Activated T-helper 2 cell treated with anti-CD3 and anti-CD28 coated beads, Interferon-gamma antibody, Interleukin-2, Interleukin-4, amounts not matched to agents 10 μg/mL and 5 μg/mL and 100 μg/mL, durations not matched to agents 14 hours and 24 hours and 36 hours (primary cell): ENCODE data around the gene RADIL. TPM values are rescaled to one million over a fixed set of nuclear protein-coding genes. Genes with fewer than 3 reads are reported as not detected.

Experiments
- DNase-seq: peaks from one replicate; pipeline ENCODE4 v3.0.0; 2021; ENCODE audit warnings: low spot score
- H3K27ac Mint-ChIP-seq: one replicate; pipeline ENCODE4 v1.8.0; 2021; ENCODE audit warnings: mixed read lengths
- H3K27me3 Mint-ChIP-seq: one replicate; pipeline ENCODE4 v1.8.0; 2021; ENCODE audit warnings: low read depth, mixed read lengths
- H3K36me3 Mint-ChIP-seq: one replicate; pipeline ENCODE4 v1.8.0; 2021; ENCODE audit warnings: low read depth, mixed read lengths
- H3K4me1 Mint-ChIP-seq: one replicate; pipeline ENCODE4 v1.8.0; 2021; ENCODE audit warnings: low read depth, mixed read lengths
- H3K4me3 Mint-ChIP-seq: one replicate; pipeline ENCODE4 v1.8.0; 2021; ENCODE audit warnings: low read depth, mild to moderate bottlenecking, moderate library complexity, mixed read lengths
- H3K9me3 Mint-ChIP-seq: one replicate; pipeline ENCODE4 v1.8.0; 2021; ENCODE audit warnings: mixed read lengths
- intact Hi-C: fragments of 100-400 bp; cut with micrococcal nuclease; formaldehyde crosslinking; loops from one replicate; pipeline ENCODE4 v1.15.1; 2023
- total RNA-seq: library from RNA; stranded (reverse); gene quantifications from 2 replicates; pipeline ENCODE4 v1.2.3, GENCODE V29; 2022

Gene RADIL
- total RNA-seq, 1 donor from 2014 or later: 0.16 TPM

DNA sequence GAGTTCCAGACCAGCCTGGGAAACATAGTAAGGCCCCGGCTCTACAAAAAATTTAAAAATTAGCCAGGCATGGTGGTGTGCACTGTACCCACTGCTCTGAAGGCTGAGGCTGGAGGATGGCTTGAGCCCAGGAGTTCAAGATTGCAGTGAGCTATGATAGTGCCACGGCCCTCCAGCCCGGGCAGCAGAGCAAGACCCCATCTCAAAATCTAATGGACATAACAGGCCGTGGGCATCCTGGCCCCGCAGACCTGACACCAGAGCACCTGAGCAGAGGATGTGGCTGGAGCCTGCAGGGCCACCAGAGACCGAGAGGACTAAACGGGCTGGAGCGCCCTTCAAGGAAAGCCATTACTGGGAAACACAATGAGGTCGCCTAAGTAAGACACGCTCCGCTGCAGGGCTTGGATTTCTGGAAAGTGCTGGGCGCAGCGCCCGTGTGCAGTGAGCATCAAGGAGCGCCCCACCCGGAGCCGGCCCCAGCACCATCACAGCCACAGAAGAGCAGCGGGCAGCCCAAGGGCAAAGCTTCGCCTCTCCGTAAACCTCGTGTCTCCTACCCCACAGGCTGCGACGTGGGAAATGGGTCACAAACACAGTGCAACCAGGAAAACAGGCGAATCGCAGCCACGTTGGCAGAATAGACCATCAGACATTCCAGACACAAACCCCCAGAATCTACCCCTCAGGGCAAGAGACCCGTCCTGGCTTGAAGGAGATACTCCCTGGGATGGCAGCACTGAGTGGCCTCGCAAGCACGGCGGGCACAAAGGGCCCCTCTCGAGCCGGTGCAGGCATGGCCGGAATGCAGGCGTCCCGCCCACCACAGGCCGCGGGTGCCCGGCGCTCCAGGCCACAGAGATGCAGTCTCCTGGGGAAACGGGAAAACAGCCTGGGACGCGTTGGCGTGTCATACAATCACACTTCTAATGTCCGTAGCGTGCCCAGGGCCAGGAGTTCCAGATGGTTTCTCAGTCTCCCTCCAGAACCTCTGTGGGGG lies 4.9 kb downstream of the RADIL start:
- intact Hi-C loops: no loop called here
- H3K4me3 Mint-ChIP-seq: no peak overlapping the region
- H3K27ac Mint-ChIP-seq: no peak overlapping the region
- peaks cover 4% of the 10 kb centered on the region for H3K4me1 Mint-ChIP-seq
- no peaks in the 10 kb centered on the region for H3K36me3 Mint-ChIP-seq
- DNase-seq: no peak
- H3K9me3 Mint-ChIP-seq: no peaks in the 10 kb centered on the region
- H3K27me3 Mint-ChIP-seq: peaks cover 15% of the 10 kb centered on the region

DNA sequence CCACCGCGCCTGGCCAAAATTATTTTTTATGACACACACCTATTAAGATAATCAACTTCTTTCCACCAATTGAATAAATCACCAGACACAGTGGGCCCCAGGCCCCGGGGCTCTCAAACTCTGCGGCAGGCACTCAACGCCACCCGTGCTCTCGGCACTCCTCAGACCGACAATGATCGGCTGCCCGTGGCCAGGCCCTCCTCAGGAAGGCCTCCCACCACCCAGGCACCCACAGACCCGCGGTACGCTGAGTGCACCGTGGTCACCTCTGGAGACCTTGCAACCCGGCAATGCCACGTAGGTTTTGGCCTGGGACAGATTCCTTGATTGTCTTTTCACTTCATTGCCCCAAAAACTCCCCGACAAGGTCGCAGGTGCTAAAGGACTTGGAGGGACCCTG lies 6.9 kb downstream of the RADIL start:
- no peaks in the 10 kb centered on the region for H3K9me3 Mint-ChIP-seq
- DNase-seq: no peak
- no peak overlapping the region for H3K27ac Mint-ChIP-seq
- intact Hi-C loops: no loop called here
- peaks cover 2% of the 10 kb centered on the region for H3K27me3 Mint-ChIP-seq
- no peak overlapping the region for H3K4me3 Mint-ChIP-seq
- no peaks in the 10 kb centered on the region for H3K4me1 Mint-ChIP-seq
- no peaks in the 10 kb centered on the region for H3K36me3 Mint-ChIP-seq

DNA sequence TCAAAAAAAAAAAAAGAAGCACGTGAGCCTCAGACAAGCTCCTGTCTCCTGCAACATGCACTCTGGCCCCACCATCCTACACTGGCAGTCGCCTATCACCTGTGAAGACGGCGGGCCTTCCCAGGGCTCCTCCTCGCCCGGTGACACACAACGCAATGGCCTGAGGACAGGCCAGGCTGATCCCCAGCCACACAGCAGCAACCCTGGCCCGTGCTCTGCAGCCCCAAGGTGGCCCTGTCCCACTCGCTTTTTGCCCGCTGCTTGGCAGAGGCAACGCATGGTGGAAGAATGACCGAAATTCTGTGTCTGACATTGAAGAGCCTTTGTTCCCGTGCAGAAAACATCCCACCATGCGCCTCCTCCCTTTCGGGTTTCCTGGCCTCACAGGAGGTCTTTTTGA lies 8.1 kb downstream of the RADIL start:
- Mint-ChIP-seq H3K36me3 (no peaks in the 10 kb centered on the region), H3K4me1 (peaks cover 2% of the 10 kb centered on the region), H3K27me3 (peaks cover 6% of the 10 kb centered on the region), H3K9me3 (no peaks in the 10 kb centered on the region), H3K27ac (no peak overlapping the region), H3K4me3 (no peak overlapping the region)
- intact Hi-C loops: no loop called here
- DNase-seq: no peak

- Mint-ChIP-seq H3K27me3 (peaks cover 9% of the 10 kb centered on the region), H3K4me1 (peaks cover 2% of the 10 kb centered on the region), H3K36me3 (no peaks in the 10 kb centered on the region), H3K4me3 (no peak overlapping the region), H3K9me3 (no peaks in the 10 kb centered on the region), H3K27ac (no peak overlapping the region)
- DNase-seq: no peak
- intact Hi-C loops: no loop called here
Measured at GRCh38 chr7:4873071-4873944, 10.2 kb downstream of the RADIL start.

- Mint-ChIP-seq H3K27ac (no peak overlapping the region), H3K27me3 (peaks cover 9% of the 10 kb centered on the region), H3K4me3 (no peak overlapping the region), H3K9me3 (no peaks in the 10 kb centered on the region), H3K36me3 (no peaks in the 10 kb centered on the region), H3K4me1 (peaks cover 2% of the 10 kb centered on the region)
- intact Hi-C loops: no loop called here
- no peak for DNase-seq
Measured at GRCh38 chr7:4871930-4872675, 11.4 kb downstream of the RADIL start.

GRCh38 chr7:4871056-4871680 lies 12.3 kb downstream of the RADIL start:
- Mint-ChIP-seq H3K36me3 (no peaks in the 10 kb centered on the region), H3K27me3 (peaks cover 9% of the 10 kb centered on the region), H3K9me3 (no peaks in the 10 kb centered on the region), H3K27ac (no peak overlapping the region), H3K4me3 (no peak overlapping the region), H3K4me1 (peaks cover 2% of the 10 kb centered on the region)
- no peak for DNase-seq
- intact Hi-C loops: no loop called here

DNA sequence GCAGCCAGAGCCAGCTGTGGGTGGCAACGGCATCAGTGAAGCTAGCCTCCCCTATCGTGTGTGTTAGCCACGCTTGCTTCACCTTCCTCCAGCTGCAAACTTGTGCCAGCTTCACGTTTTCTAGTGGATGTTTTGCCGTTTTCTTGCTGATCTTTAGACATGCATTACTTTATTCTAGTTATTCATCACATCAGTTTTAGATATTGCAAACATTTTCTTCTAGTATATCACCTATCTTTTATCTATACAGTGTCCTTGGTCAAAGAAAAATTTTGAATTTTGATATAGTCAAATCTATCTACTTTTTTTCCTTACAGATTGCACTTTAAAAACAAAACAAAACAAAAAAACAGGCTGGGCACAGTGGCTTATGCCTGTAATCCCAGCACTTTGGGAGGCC lies 15.0 kb downstream of the RADIL start:
- H3K4me1 Mint-ChIP-seq: peaks cover 2% of the 10 kb centered on the region
- no peak overlapping the region for H3K27ac Mint-ChIP-seq
- no peaks in the 10 kb centered on the region for H3K9me3 Mint-ChIP-seq
- no peak overlapping the region for H3K4me3 Mint-ChIP-seq
- no peak for DNase-seq
- intact Hi-C loops: no loop called here
- peaks cover 24% of the 10 kb centered on the region for H3K27me3 Mint-ChIP-seq
- H3K36me3 Mint-ChIP-seq: no peaks in the 10 kb centered on the region

DNA sequence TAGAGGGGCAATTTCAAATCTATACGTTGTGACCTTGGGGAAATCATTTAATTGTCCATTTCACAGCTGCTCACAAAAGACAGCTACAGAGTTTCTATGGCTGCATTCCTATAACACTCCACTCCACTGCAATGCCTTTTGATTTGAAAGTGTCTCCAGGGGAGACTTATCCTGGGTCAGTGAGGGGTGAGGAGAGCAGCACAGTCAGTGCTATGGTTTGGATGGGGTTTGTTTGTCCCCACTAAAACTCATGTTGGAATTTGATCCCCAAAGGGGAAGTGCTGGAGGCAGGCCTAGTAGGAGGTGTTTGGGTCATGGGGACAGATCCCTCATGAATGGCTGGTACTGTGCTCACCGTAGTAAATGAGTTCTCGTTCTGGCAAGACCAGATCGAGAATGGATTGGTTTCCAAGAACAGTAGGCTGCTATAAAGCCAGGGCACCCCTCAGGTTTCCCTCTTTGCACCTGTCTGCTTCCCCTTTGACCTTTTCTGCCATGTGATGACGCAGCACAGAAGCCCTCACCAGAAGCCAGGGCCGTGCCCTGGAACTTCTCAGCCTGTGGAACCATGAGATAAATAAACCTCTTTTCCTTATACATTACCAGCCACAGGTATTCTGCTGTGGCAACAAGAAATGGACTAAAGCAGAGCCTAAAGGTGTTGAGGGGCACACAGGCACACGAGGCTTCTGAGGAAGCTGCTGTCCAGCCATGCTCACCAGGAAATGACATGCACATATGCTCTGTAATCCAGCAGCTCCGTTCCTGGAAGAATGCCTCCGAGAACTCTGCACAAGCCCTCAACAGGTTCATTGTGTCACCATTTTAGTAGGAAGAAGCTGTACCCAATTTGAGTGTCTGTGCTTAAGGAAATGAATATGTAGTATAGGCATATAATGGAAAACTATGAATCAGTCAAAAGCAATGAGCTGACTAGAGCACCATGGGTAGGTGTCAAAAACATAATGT lies 16.7 kb downstream of the RADIL start:
- H3K36me3 Mint-ChIP-seq: no peaks in the 10 kb centered on the region
- H3K27me3 Mint-ChIP-seq: peaks cover 36% of the 10 kb centered on the region
- no peak overlapping the region for H3K4me3 Mint-ChIP-seq
- H3K27ac Mint-ChIP-seq: no peak overlapping the region
- peaks cover 6% of the 10 kb centered on the region for H3K9me3 Mint-ChIP-seq
- peaks cover 2% of the 10 kb centered on the region for H3K4me1 Mint-ChIP-seq
- intact Hi-C loops: no loop called here
- no peak for DNase-seq

- Mint-ChIP-seq H3K36me3 (no peaks in the 10 kb centered on the region), H3K27ac (no peak overlapping the region), H3K27me3 (peaks cover 52% of the 10 kb centered on the region), H3K4me3 (no peak overlapping the region), H3K9me3 (peaks cover 9% of the 10 kb centered on the region), H3K4me1 (no peaks in the 10 kb centered on the region)
- DNase-seq: no peak
- intact Hi-C loops: no loop called here
Measured at GRCh38 chr7:4862156-4862555, 21.4 kb downstream of the RADIL start.

GRCh38 chr7:4861673-4862072 lies 21.8 kb downstream of the RADIL start, which contains the start of gene PAPOLB:
PAPOLB (minus strand) TSS chr7:4862030; CDS start chr7:4861810, 220 bp downstream.
- no peak for DNase-seq
- Mint-ChIP-seq H3K9me3 (peaks cover 9% of the 10 kb centered on the region), H3K4me1 (no peaks in the 10 kb centered on the region), H3K36me3 (no peaks in the 10 kb centered on the region), H3K27me3 (peaks cover 54% of the 10 kb centered on the region), H3K4me3 (no peak within 1 kb of the TSS), H3K27ac (no peak within 1 kb of the TSS)
- intact Hi-C loops: no loop called here

- Mint-ChIP-seq H3K4me1 (no peaks in the 10 kb centered on the region), H3K27me3 (peaks cover 54% of the 10 kb centered on the region), H3K9me3 (peaks cover 9% of the 10 kb centered on the region), H3K4me3 (no peak overlapping the region), H3K27ac (no peak overlapping the region), H3K36me3 (no peaks in the 10 kb centered on the region)
- intact Hi-C loops: no loop called here
- no peak for DNase-seq
Measured at GRCh38 chr7:4861227-4861626, 22.3 kb downstream of the RADIL start.
